Upper lobe of right lung (tissue), 1 donor: ENCODE data around the gene RAF1. TPM values are rescaled to one million over a fixed set of nuclear protein-coding genes. Genes with fewer than 3 reads are reported as not detected.
A peak's percentile ranks its signal among the peaks of the same experiment; 100 is the strongest.

Experiments used
- ATAC-seq: fragments of 200-7000 bp; cut with Tn5 transposase; one replicate; pipeline ENCODE4 v1.9.1; 2020; ENCODE audit warnings: mild to moderate bottlenecking, moderate library complexity
- DNase-seq: peaks from one replicate; pipeline ENCODE4 v3.0.0-alpha.2; 2020
- H3K27ac ChIP-seq: fragments of 200-600 bp; one replicate; pipeline ENCODE4 v1.8.0; 2022
- H3K27me3 ChIP-seq: fragments of 200-600 bp; one replicate; pipeline ENCODE4 v1.8.0; 2022; ENCODE audit warnings: mild to moderate bottlenecking
- H3K36me3 ChIP-seq: fragments of 200-600 bp; one replicate; pipeline ENCODE4 v1.8.0; 2022
- H3K4me1 ChIP-seq: fragments of 200-600 bp; one replicate; pipeline ENCODE4 v1.8.0; 2022
- H3K4me3 ChIP-seq: fragments of 200-600 bp; one replicate; pipeline ENCODE4 v1.8.0; 2022; ENCODE audit warnings: mild to moderate bottlenecking
- H3K9me3 ChIP-seq: fragments of 200-600 bp; one replicate; pipeline ENCODE4 v1.8.0; 2022
- CTCF ChIP-seq: fragments of 200-600 bp; IDR thresholded peaks from one replicate; pipeline ENCODE4 v1.8.0; 2022; ENCODE audit warnings: antibody characterized with exemption
- intact Hi-C: fragments of 100-400 bp; cut with DNase I; formaldehyde crosslinking; loops from one replicate; pipeline ENCODE4 v1.11.0; 2022
- total RNA-seq: library from RNA; stranded (reverse); fragmentation: NEBNext Ultra II Directional; extraction: Animal tissue kit (Norgen Biotek cat#: 25700); gene quantifications from one replicate; pipeline ENCODE4 v1.2.1, GENCODE V29; 2021
- donor health status: DM: no; HTN: yes; CAD: no; lungs with severe emphysema.

RAF1 gene
- total RNA-seq, 1 donor from 2014 or later = 91.6 TPM

GRCh38 chr3:12593473-12593872 is 70.4 kb downstream of the RAF1 start:
- intact Hi-C loops = no loop called here
- Histone ChIP-seq H3K27ac (no peak overlapping the region), H3K36me3 (peaks cover 97% of the 10 kb centered on the region), H3K4me1 (no peaks in the 10 kb centered on the region), H3K27me3 (no peaks in the 10 kb centered on the region), H3K9me3 (no peaks in the 10 kb centered on the region), H3K4me3 (no peak overlapping the region)
- DNase-seq (no peak), ATAC-seq (no peak)
- TF ChIP-seq CTCF = no peak

GRCh38 chr3:12591997-12592715 is 71.8 kb downstream of the RAF1 start:
- ATAC-seq = no peak
- DNase-seq = no peak
- peaks cover 97% of the 10 kb centered on the region for H3K36me3 ChIP-seq
- H3K4me3 ChIP-seq = no peak overlapping the region
- no peak for TF ChIP-seq CTCF
- H3K27ac ChIP-seq = no peak overlapping the region
- intact Hi-C loops = no loop called here
- no peaks in the 10 kb centered on the region for H3K4me1 ChIP-seq
- H3K9me3 ChIP-seq = no peaks in the 10 kb centered on the region
- no peaks in the 10 kb centered on the region for H3K27me3 ChIP-seq

DNA sequence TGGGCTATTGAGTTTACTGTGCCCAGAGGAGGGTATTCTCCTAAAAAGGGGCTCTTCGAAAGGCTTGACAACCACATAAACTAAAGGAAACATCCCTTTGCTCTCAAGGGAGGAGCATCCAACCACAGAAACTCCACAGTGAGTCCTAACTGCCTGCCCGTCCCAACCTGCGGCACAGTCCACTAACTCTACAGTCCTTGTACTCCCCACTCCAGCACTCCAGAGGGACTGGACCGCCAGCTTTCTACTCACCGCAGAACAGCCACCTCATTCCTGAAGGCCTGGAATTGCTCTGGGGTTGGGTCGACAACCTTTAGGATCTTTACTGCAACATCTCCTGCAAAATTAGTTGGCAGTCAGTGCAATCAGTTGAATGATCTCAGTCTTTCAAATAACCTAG is 72.5 kb downstream of the RAF1 start:
- Histone ChIP-seq H3K36me3 (peaks cover 94% of the 10 kb centered on the region), H3K9me3 (no peaks in the 10 kb centered on the region), H3K4me1 (no peaks in the 10 kb centered on the region), H3K4me3 (no peak overlapping the region), H3K27ac (no peak overlapping the region), H3K27me3 (no peaks in the 10 kb centered on the region)
- ATAC-seq (no peak), DNase-seq (no peak)
- intact Hi-C loops = no loop called here
- TF ChIP-seq CTCF = no peak

DNA sequence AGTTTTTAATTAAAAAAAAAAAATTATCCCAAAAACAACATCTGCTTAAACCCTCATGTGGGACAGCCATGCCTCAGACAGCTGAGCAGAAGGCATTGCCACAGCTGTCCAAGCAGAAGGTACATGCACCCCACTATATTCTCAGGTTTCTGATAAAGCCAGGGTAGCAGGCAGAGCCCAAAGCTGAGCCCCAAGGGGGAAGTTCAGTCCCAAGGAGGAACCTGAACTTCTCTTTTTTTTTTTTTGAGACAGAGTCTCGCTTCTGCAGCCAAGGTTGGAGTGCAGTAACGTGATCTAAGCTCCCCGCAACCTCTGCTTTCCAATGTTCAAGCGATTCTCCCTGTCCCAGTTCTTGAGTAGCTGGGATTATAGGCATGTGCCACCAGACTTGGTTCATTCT is 73.8 kb downstream of the RAF1 start:
- no peak for TF ChIP-seq CTCF
- intact Hi-C loops = no loop called here
- DNase-seq (no peak), ATAC-seq (peak; percentile 81)
- Histone ChIP-seq H3K9me3 (no peaks in the 10 kb centered on the region), H3K36me3 (peaks cover 94% of the 10 kb centered on the region), H3K4me3 (no peak overlapping the region), H3K27ac (peak overlapping the region; percentile 17), H3K27me3 (no peaks in the 10 kb centered on the region), H3K4me1 (no peaks in the 10 kb centered on the region)

DNA sequence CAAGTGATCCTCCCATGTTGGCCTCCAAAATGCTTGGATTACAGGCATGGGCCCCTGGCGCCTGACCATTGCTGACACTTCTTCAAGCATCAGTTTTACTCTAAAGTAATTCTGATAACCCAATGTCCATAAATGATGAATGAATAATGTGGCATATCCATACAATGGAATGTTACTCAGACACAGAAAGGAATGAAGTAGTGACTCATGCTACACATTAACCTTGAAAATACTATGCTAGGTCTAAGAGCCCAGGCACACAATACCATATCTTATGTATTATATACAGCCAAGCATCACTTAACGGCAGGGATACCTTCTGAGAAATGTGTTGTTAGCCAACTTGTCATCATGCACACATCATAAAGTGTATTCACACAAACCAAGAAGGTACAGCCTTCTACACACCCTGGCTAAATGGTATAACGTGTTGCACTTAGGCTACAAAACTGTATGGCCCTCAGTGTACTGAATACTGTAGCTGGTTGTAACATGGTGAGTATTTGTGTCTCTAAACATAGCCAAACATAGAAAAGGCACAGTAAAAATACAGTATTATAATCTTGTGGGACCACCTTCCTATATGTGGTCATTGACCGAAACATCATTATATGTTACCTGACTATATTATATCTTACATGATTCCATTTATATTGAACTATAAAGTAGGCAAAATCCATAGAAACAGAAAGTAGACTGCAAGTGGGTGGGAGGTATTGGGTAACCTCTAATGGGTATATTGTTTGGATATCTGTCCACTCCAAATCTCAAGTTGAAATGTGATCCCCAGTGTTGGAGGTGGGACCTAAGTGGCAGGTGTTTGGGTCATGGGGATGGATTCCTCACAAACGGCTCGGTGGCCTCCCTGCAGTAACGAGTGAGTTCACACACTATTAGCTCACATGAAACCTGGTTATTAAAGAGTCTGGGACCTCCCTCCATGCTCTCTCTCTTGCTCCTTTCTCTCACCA is 75.6 kb downstream of the RAF1 start:
- peak; percentile 72 for ATAC-seq
- no peak for TF ChIP-seq CTCF
- Histone ChIP-seq H3K4me3 (no peak overlapping the region), H3K27me3 (no peaks in the 10 kb centered on the region), H3K9me3 (no peaks in the 10 kb centered on the region), H3K4me1 (no peaks in the 10 kb centered on the region), H3K36me3 (peaks cover 96% of the 10 kb centered on the region), H3K27ac (no peak overlapping the region)
- intact Hi-C loops = no loop called here
- DNase-seq = no peak
